OCI-LY7 (cell line): Measurements from ENCODE around the gene FCN1.

Experiments used
- CTCF ChIP-seq: fragments of 200-600 bp; sonication (generic); conservative IDR thresholded peaks from 2 replicates; pipeline ENCODE4 v1.5.1; 2014; ENCODE audit warnings: mild to moderate bottlenecking, antibody characterized with exemption, low read length, moderate library complexity, mixed read lengths
- EZH2phosphoT487 ChIP-seq: fragments of 200-600 bp; sonication (generic); IDR thresholded peaks from 2 replicates; pipeline ENCODE4 v1.6.1; 2018; ENCODE audit warnings: low read depth, borderline replicate concordance, mild to moderate bottlenecking, mixed run types, antibody characterized with exemption, low read length, moderate library complexity, mixed read lengths

GRCh38 chr9:134944351-134944802, 26.7 kb upstream of the FCN1 start:
- TF ChIP-seq CTCF (no peak), EZH2phosphoT487 (no peak)
